Measurements from ENCODE around the gene GRIN3A.

The GRIN3A gene

DNA sequence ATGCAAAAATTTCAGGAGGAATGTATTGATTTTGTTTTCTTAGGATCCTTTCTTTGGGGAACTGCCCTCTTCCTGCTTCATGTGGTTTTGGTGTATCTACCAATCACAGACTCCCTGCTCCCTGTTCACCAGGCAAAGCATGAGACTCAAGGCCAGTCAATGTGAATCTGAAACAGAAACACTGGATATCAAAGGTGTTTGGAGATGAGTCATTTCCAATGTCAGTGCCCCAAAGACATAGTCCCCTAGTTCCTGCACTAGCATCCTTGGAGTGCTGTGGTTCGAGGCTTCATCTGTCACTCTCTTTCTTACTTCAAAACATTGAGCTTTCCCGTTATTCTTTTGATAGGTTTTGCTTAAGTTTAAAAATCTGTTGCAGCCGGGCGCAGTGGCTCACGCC is 151.8 kb downstream of the GRIN3A start:
- no peak overlapping the region for H3K4me3 ChIP-seq (ENCODE audit: severe bottlenecking)
- no peak overlapping the region for H3K27ac ChIP-seq (ENCODE audit: poor library complexity, severe bottlenecking)
- TF ChIP-seq CTCF (IDR thresholded peaks at IDR 0.05; ENCODE audit: poor library complexity, severe bottlenecking) = no peak
- no peaks in the 10 kb centered on the region for H3K36me3 ChIP-seq (ENCODE audit: low read depth)
- no peaks in the 10 kb centered on the region for H3K27me3 ChIP-seq (ENCODE audit: insufficient read depth, poor library complexity, severe bottlenecking)
- H3K4me1 ChIP-seq (ENCODE audit: insufficient read depth, poor library complexity, severe bottlenecking) = peaks cover 5% of the 10 kb centered on the region
- H3K9me3 ChIP-seq (ENCODE audit: severe bottlenecking) = no peaks in the 10 kb centered on the region
- no peak for ATAC-seq (ENCODE audit: low read depth)
- DNase-seq (ENCODE audit: low spot score) = no peak

DNA sequence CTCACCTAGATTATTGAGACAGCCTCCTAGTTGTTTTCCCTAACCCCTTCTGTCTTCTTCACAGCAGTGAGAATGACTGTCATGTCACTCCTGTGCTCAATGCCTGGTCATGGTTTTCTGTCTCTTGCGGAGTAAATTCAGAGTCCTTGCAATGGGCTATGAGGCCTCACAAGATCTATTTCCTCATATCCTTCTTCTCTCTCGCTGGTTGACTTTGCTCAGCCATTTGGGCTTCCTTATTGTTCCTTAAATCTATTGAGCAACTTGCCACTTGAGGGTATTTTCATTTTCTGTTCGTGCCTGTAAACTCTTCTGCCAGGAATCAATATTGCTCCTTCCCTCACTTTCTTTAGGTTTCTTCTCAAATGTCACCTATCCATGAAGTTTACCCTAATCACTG is 152.7 kb downstream of the GRIN3A start:
- ATAC-seq (ENCODE audit: low read depth) = no peak
- no peak for TF ChIP-seq CTCF (IDR thresholded peaks at IDR 0.05; ENCODE audit: poor library complexity, severe bottlenecking)
- no peaks in the 10 kb centered on the region for H3K9me3 ChIP-seq (ENCODE audit: severe bottlenecking)

DNA sequence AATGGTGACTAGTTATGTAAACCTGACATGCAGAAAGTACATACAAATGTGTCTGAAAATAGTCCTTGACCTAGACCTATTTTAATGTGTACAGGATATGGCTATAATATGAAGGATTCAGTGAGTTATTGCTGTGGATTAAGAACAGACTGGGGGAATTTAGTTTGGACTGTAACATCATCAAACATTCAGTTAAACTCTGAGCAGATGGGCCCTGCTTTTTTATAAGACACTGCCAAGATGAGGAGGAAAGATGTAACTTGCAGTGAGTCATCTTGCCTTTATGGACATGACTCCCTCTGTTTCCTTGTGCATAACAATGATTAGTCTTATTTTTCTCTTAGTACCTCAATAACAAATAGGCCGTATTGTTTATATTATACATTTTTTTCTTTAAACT is 155.9 kb downstream of the GRIN3A start:
- ATAC-seq (ENCODE audit: low read depth) = no peak

More for the DNA sequence above, 152.7 kb downstream of the GRIN3A start:
- peaks cover 5% of the 10 kb centered on the region for H3K4me1 ChIP-seq (ENCODE audit: insufficient read depth, poor library complexity, severe bottlenecking)
- H3K36me3 ChIP-seq (ENCODE audit: low read depth) = no peaks in the 10 kb centered on the region
- H3K4me3 ChIP-seq (ENCODE audit: severe bottlenecking) = no peak overlapping the region
- no peak overlapping the region for H3K27ac ChIP-seq (ENCODE audit: poor library complexity, severe bottlenecking)
- DNase-seq (ENCODE audit: low spot score) = no peak
- H3K27me3 ChIP-seq (ENCODE audit: insufficient read depth, poor library complexity, severe bottlenecking) = no peaks in the 10 kb centered on the region

GRCh38 chr9:101579711-101580545 is 158.5 kb downstream of the GRIN3A start:
- ATAC-seq (ENCODE audit: low read depth) = no peak

More for the DNA sequence above, 155.9 kb downstream of the GRIN3A start:
- Histone ChIP-seq H3K27ac (ENCODE audit: poor library complexity, severe bottlenecking) (no peak overlapping the region), H3K4me1 (ENCODE audit: insufficient read depth, poor library complexity, severe bottlenecking) (no peaks in the 10 kb centered on the region), H3K27me3 (ENCODE audit: insufficient read depth, poor library complexity, severe bottlenecking) (no peaks in the 10 kb centered on the region), H3K36me3 (ENCODE audit: low read depth) (no peaks in the 10 kb centered on the region), H3K9me3 (ENCODE audit: severe bottlenecking) (no peaks in the 10 kb centered on the region), H3K4me3 (ENCODE audit: severe bottlenecking) (no peak overlapping the region)
- TF ChIP-seq CTCF (IDR thresholded peaks at IDR 0.05; ENCODE audit: poor library complexity, severe bottlenecking) = no peak
- DNase-seq (ENCODE audit: low spot score) = no peak

More at GRCh38 chr9:101579711-101580545, 158.5 kb downstream of the GRIN3A start:
- no peaks in the 10 kb centered on the region for H3K36me3 ChIP-seq (ENCODE audit: low read depth)
- H3K4me3 ChIP-seq (ENCODE audit: severe bottlenecking) = no peak overlapping the region
- no peaks in the 10 kb centered on the region for H3K9me3 ChIP-seq (ENCODE audit: severe bottlenecking)
- no peak for DNase-seq (ENCODE audit: low spot score)
- H3K27ac ChIP-seq (ENCODE audit: poor library complexity, severe bottlenecking) = no peak overlapping the region
- TF ChIP-seq CTCF (IDR thresholded peaks at IDR 0.05; ENCODE audit: poor library complexity, severe bottlenecking) = no peak
- H3K4me1 ChIP-seq (ENCODE audit: insufficient read depth, poor library complexity, severe bottlenecking) = no peaks in the 10 kb centered on the region
- H3K27me3 ChIP-seq (ENCODE audit: insufficient read depth, poor library complexity, severe bottlenecking) = no peaks in the 10 kb centered on the region

Data from RWPE2 (cell line).